OCI-LY7 (cell line): ENCODE results near the gene TPCN2. TPM values are rescaled to one million over a fixed set of nuclear protein-coding genes. Genes with fewer than 3 reads are reported as not detected.

Experiments
- BruUV-seq: library from RNA; stranded (reverse); fragments of 400-500 nt; replicated peaks from 2 replicates; lab custom pipeline; 2021; lab: Mats Ljungman, UMichigan
- CTCF ChIA-PET: fragments of 300-600 bp; sonication (Branson Sonifier 250); formaldehyde crosslinking; loops from one replicate; lab custom pipeline; 2022; ENCODE audit warnings: antibody characterized with exemption; ENCODE audit not compliant: unreplicated experiment; lab: Charles Lee
- POLR2A ChIA-PET: fragments of 300-600 bp; sonication (Branson Sonifier 250); formaldehyde crosslinking; loops from one replicate; lab custom pipeline; 2022; ENCODE audit warnings: antibody characterized with exemption; lab: Charles Lee
- DNase-seq: peaks from one replicate; pipeline ENCODE4 v3.0.0-alpha.2; 2015; ENCODE audit warnings: low spot score
- H2AFZ ChIP-seq: fragments of 200-600 bp; sonication (generic), shearing (Covaris generic); 2 replicates; pipeline ENCODE4 v1.6.1; 2014; ENCODE audit warnings: mild to moderate bottlenecking, antibody characterized with exemption, low read length, moderate library complexity
- H3K27ac ChIP-seq: fragments of 200-600 bp; sonication (generic); 2 replicates; pipeline ENCODE4 v1.5.1; 2014; ENCODE audit warnings: mixed run types, low read depth, mild to moderate bottlenecking, moderate library complexity, low read length, inconsistent platforms; ENCODE audit not compliant: poor library complexity, severe bottlenecking
- H3K36me3 ChIP-seq: fragments of 200-600 bp; sonication (generic); 2 replicates; pipeline ENCODE4 v1.6.1; 2014; ENCODE audit warnings: mild to moderate bottlenecking, antibody characterized with exemption, low read length, moderate library complexity, mixed read lengths; ENCODE audit not compliant: insufficient read depth
- H3K4me1 ChIP-seq: fragments of 200-600 bp; sonication (generic); 2 replicates; pipeline ENCODE4 v1.5.1; 2014; ENCODE audit warnings: mild to moderate bottlenecking, low read length; ENCODE audit not compliant: insufficient read depth, poor library complexity, severe bottlenecking
- H3K4me2 ChIP-seq: fragments of 200-600 bp; sonication (generic); 2 replicates; pipeline ENCODE4 v1.6.1; 2014; ENCODE audit warnings: mild to moderate bottlenecking, low read length
- H3K4me3 ChIP-seq: fragments of 200-600 bp; sonication (generic); 2 replicates; pipeline ENCODE4 v1.5.1; 2014; ENCODE audit warnings: mild to moderate bottlenecking, low read depth, low read length; ENCODE audit not compliant: poor library complexity, severe bottlenecking
- H3K79me2 ChIP-seq: fragments of 200-600 bp; sonication (generic); 2 replicates; pipeline ENCODE4 v1.6.1; 2016; ENCODE audit warnings: low read depth, mild to moderate bottlenecking, low read length, moderate library complexity, mixed read lengths; ENCODE audit not compliant: insufficient read depth
- H3K9me2 ChIP-seq: fragments of 200-600 bp; sonication (generic); 2 replicates; pipeline ENCODE4 v1.6.1; 2016; ENCODE audit warnings: mild to moderate bottlenecking, low read length, mixed read lengths; ENCODE audit not compliant: insufficient read depth
- H3K9me3 ChIP-seq: fragments of 200-600 bp; sonication (generic); 2 replicates; pipeline ENCODE4 v1.6.1; 2014; ENCODE audit warnings: mild to moderate bottlenecking, mixed run types, low read length, mixed read lengths
- H4K20me1 ChIP-seq: fragments of 200-600 bp; sonication (generic); 2 replicates; pipeline ENCODE4 v1.6.1; 2014; ENCODE audit warnings: mild to moderate bottlenecking, antibody characterized with exemption, low read length, moderate library complexity, mixed read lengths; ENCODE audit not compliant: insufficient read depth
- EZH2phosphoT487 ChIP-seq: fragments of 200-600 bp; sonication (generic); IDR thresholded peaks from 2 replicates; pipeline ENCODE4 v1.6.1; 2018; ENCODE audit warnings: low read depth, borderline replicate concordance, mild to moderate bottlenecking, mixed run types, antibody characterized with exemption, low read length, moderate library complexity, mixed read lengths
- intact Hi-C: fragments of 100-400 bp; cut with micrococcal nuclease; formaldehyde crosslinking; loops from one replicate; pipeline ENCODE4 v1.10.0; 2022; ENCODE audit not compliant: unreplicated experiment
- total RNA-seq, 2 experiments: library from RNA; depleted of rRNA in 1 of 2; stranded (reverse); fragments of >200 nt in 1 of 2; shearing (Covaris generic) in 1 of 2; gene quantifications; 2 replicates each; pipeline ENCODE4 v1.2.3, GENCODE V29; 2014 to 2022
- TF ChIP-seq, protein P1 (sequence below): fragments of 200-600 bp; sonication (generic); conservative IDR thresholded peaks from 2 replicates; pipeline ENCODE4 v1.5.1; 2014; ENCODE audit warnings: mild to moderate bottlenecking, antibody characterized with exemption, low read length, moderate library complexity, mixed read lengths

Gene TPCN2
- total RNA-seq, 2 experiments from 2014 or later = 21.5 to 65.2 TPM

DNA sequence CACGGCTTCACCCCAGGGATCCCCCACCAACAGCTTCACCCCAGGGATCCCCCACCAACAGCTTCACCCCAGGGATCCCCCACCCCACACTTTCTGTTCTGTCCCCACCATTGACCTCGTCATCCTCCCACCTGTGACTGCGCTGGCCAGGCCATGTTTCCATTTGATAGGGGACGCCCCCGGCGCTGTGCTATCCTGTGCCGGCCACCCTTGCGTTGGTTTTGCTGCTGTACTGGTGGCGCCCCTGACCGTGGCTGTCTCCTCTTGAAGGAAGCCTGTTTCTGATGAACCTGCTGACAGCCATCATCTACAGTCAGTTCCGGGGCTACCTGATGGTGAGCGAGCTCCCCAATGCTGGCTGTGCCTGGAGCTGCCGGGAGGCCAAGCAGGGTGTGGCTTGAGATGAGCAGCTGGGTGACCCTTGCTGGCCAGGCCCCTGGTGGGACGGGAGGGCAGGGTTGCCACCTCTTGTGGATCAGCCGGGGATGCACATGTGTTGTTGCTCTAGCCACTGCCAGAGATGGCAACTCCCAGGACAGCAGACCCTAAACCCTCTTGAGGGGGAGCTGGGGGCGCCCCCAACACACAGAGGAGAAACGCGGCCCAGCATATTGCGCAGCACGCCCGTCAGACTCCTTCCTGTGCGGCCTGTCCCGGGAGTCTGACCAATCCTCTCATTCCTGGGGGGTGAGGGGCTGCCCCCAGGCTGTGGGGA lies 22.5 kb downstream of the TPCN2 start:
- CTCF ChIA-PET = no interaction called here
- POLR2A ChIA-PET = interaction anchor here (0.7 kb wide), 1 partner anchor 13 kb away, joined by 5 read pairs; no protein-coding TSS in a partner anchor
- no peak for DNase-seq
- no peak overlapping the region for H3K4me2 ChIP-seq
- peaks cover 41% of the 10 kb centered on the region for H3K36me3 ChIP-seq
- no peaks in the 10 kb centered on the region for H3K79me2 ChIP-seq
- H4K20me1 ChIP-seq = no peaks in the 10 kb centered on the region
- intact Hi-C loops = no loop called here
- H3K9me2 ChIP-seq = no peaks in the 10 kb centered on the region
- TF ChIP-seq EZH2phosphoT487 = no peak
- TF ChIP-seq, protein P1, sequence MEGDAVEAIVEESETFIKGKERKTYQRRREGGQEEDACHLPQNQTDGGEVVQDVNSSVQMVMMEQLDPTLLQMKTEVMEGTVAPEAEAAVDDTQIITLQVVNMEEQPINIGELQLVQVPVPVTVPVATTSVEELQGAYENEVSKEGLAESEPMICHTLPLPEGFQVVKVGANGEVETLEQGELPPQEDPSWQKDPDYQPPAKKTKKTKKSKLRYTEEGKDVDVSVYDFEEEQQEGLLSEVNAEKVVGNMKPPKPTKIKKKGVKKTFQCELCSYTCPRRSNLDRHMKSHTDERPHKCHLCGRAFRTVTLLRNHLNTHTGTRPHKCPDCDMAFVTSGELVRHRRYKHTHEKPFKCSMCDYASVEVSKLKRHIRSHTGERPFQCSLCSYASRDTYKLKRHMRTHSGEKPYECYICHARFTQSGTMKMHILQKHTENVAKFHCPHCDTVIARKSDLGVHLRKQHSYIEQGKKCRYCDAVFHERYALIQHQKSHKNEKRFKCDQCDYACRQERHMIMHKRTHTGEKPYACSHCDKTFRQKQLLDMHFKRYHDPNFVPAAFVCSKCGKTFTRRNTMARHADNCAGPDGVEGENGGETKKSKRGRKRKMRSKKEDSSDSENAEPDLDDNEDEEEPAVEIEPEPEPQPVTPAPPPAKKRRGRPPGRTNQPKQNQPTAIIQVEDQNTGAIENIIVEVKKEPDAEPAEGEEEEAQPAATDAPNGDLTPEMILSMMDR = no peak
- no peaks in the 10 kb centered on the region for H3K4me1 ChIP-seq
- no TSS peak for BruUV-seq
- no peak overlapping the region for H2AFZ ChIP-seq
- H3K9me3 ChIP-seq = no peaks in the 10 kb centered on the region
- no peak overlapping the region for H3K27ac ChIP-seq
- no peak overlapping the region for H3K4me3 ChIP-seq

DNA sequence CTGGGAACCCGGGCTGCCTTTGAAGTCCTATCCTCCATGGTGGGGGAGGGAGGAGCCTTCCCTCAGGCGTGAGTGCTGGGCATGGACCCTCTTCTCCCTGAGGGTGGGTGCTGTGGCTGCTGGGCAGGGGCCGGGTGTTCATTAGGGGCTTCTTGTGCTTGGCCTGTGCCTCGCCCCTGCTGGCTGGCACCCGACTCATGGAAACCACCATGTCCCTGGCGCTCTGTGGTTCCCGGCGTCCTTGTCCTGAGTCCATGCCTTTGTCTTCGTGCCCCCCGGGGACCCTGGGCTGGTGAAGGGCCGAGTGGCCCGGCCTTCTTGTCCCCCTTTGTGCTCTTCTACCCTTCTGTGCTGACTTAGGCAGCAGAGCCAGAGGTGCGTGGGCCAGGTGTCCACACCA lies 23.2 kb downstream of the TPCN2 start:
- H2AFZ ChIP-seq = no peak overlapping the region
- no peaks in the 10 kb centered on the region for H3K4me1 ChIP-seq
- DNase-seq = no peak
- ChIA-PET POLR2A (no interaction called here), CTCF (no interaction called here)
- intact Hi-C loops = no loop called here
- BruUV-seq = no TSS peak
- no peaks in the 10 kb centered on the region for H4K20me1 ChIP-seq
- no peaks in the 10 kb centered on the region for H3K9me3 ChIP-seq
- no peaks in the 10 kb centered on the region for H3K9me2 ChIP-seq
- peaks cover 41% of the 10 kb centered on the region for H3K36me3 ChIP-seq
- H3K4me2 ChIP-seq = no peak overlapping the region
- H3K4me3 ChIP-seq = no peak overlapping the region
- TF ChIP-seq EZH2phosphoT487 = no peak
- TF ChIP-seq, protein P1 = no peak
- H3K27ac ChIP-seq = no peak overlapping the region
- no peaks in the 10 kb centered on the region for H3K79me2 ChIP-seq

DNA sequence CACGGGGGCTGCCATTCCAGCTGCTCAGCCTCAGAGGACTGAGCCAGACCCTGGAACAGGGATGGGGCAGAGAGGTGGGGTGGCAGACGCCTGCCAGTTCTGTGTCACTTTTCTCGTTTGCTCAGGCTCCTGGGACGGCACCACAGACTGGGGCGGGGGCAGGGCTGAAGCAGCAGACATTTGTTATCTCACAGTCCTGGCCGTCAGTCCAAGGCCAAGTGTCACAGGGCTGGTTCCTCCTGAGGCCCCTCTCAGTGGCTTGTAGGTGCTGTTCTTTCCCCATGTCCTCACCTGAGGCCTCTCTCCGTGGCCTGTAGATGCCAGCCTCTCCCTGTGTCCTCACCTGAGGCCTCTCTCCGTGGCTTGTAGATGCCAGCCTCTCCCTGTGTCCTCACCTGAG lies 24.7 kb downstream of the TPCN2 start:
- ChIA-PET CTCF (no interaction called here), POLR2A (no interaction called here)
- Histone ChIP-seq H3K9me2 (no peaks in the 10 kb centered on the region), H3K4me1 (no peaks in the 10 kb centered on the region), H3K36me3 (peaks cover 53% of the 10 kb centered on the region), H3K4me2 (no peak overlapping the region), H3K79me2 (no peaks in the 10 kb centered on the region), H3K9me3 (no peaks in the 10 kb centered on the region), H3K4me3 (no peak overlapping the region), H4K20me1 (no peaks in the 10 kb centered on the region), H3K27ac (no peak overlapping the region), H2AFZ (no peak overlapping the region)
- intact Hi-C loops = no loop called here
- TF ChIP-seq, protein P1 = no peak
- no peak for TF ChIP-seq EZH2phosphoT487
- no peak for DNase-seq
- BruUV-seq = no TSS peak
